IMR-90 (cell line): ENCODE results near the gene ATXN1. TPM values are rescaled to one million over a fixed set of nuclear protein-coding genes. Genes with fewer than 3 reads are reported as not detected.
A peak's percentile ranks its signal among the peaks of the same experiment; 100 is the strongest.

Experiments
- ATAC-seq: fragments of 200-7000 bp; cut with Tn5 transposase; 2 replicates; pipeline ENCODE4 v1.9.1; 2020; ENCODE audit warnings: low read depth, mild to moderate bottlenecking, moderate library complexity
- BruUV-seq: library from RNA; stranded (reverse); fragments of 400-500 nt; replicated peaks from 2 replicates; lab custom pipeline; 2021; lab: Mats Ljungman, UMichigan
- CTCF ChIA-PET: fragments of 300-600 bp; formaldehyde crosslinking; extraction: SDS; loops from one replicate; lab custom pipeline; 2021; ENCODE audit warnings: antibody characterized with exemption; lab: Yijun Ruan, JAX
- POLR2A ChIA-PET: fragments of 300-600 bp; sonication (Branson Sonifier 250); formaldehyde crosslinking; loops from one replicate; lab custom pipeline; 2022; ENCODE audit warnings: antibody characterized with exemption; ENCODE audit not compliant: unreplicated experiment; lab: Charles Lee
- DNase-seq: peaks from one replicate; pipeline ENCODE4 v3.0.0; 2013
- H2AFZ ChIP-seq: replicated peaks from 2 replicates; pipeline ENCODE3; 2013; ENCODE audit warnings: low read length, mild to moderate bottlenecking; ENCODE audit not compliant: poor library complexity
- H2AK5ac ChIP-seq: 2 replicates; pipeline ENCODE4 v1.6.1; 2013; ENCODE audit warnings: low read depth, low read length, inconsistent platforms
- H2AK9ac ChIP-seq: replicated peaks from 2 replicates; pipeline ENCODE3; 2013; ENCODE audit warnings: mild to moderate bottlenecking, low read depth, low read length, moderate library complexity; ENCODE audit not compliant: poor library complexity
- H2BK120ac ChIP-seq: 2 replicates; pipeline ENCODE4 v1.6.1; 2013; ENCODE audit warnings: low read depth, low read length, inconsistent platforms
- H2BK15ac ChIP-seq: 3 replicates; pipeline ENCODE4 v1.6.1; 2013; ENCODE audit warnings: low read depth, low read length, inconsistent platforms
- H2BK20ac ChIP-seq: 2 replicates; pipeline ENCODE4 v1.6.1; 2013; ENCODE audit warnings: low read depth, mild to moderate bottlenecking, inconsistent platforms, low read length, moderate library complexity
- H2BK5ac ChIP-seq: 2 replicates; pipeline ENCODE4 v1.6.1; 2013; ENCODE audit warnings: mild to moderate bottlenecking, low read depth, low read length, inconsistent platforms; ENCODE audit not compliant: poor library complexity, severe bottlenecking
- H3K14ac ChIP-seq: replicated peaks from 2 replicates; pipeline ENCODE4 v1.6.1; 2013; ENCODE audit warnings: low read depth, low read length, inconsistent platforms
- H3K18ac ChIP-seq: 2 replicates; pipeline ENCODE4 v1.6.1; 2013; ENCODE audit warnings: low read depth, low read length, control low read depth
- H3K23ac ChIP-seq: 2 replicates; pipeline ENCODE4 v1.6.1; 2013; ENCODE audit warnings: low read depth, low read length, inconsistent platforms
- H3K27ac ChIP-seq: 2 replicates; pipeline ENCODE4 v1.5.1; 2013; ENCODE audit warnings: mild to moderate bottlenecking, control low read depth, low read length; ENCODE audit not compliant: insufficient read depth
- H3K27me3 ChIP-seq: 2 replicates; pipeline ENCODE4 v1.6.1; 2013; ENCODE audit warnings: low read length; ENCODE audit not compliant: control insufficient read depth, insufficient read depth
- H3K36me3 ChIP-seq: 2 replicates; pipeline ENCODE4 v1.6.1; 2013; ENCODE audit warnings: low read length, mixed read lengths; ENCODE audit not compliant: control insufficient read depth, insufficient read depth
- H3K4ac ChIP-seq: 2 replicates; pipeline ENCODE4 v1.6.1; 2013; ENCODE audit warnings: low read depth, low read length, inconsistent platforms
- H3K4me1 ChIP-seq: 2 replicates; pipeline ENCODE4 v1.6.1; 2013; ENCODE audit warnings: low read length, mixed read lengths; ENCODE audit not compliant: control insufficient read depth, insufficient read depth
- H3K4me2 ChIP-seq: 2 replicates; pipeline ENCODE4 v1.6.1; 2013; ENCODE audit warnings: low read depth, mild to moderate bottlenecking, control low read depth, low read length, moderate library complexity
- H3K4me3 ChIP-seq: 2 replicates; pipeline ENCODE4 v1.5.1; 2013; ENCODE audit warnings: low read depth, mild to moderate bottlenecking, control low read depth, low read length, moderate library complexity; ENCODE audit not compliant: insufficient read depth
- H3K56ac ChIP-seq: 2 replicates; pipeline ENCODE4 v1.6.1; 2013; ENCODE audit warnings: low read length, inconsistent platforms; ENCODE audit not compliant: insufficient read depth; ENCODE audit errors: extremely low read depth
- H3K79me1 ChIP-seq, 2 experiments: 2 replicates each; pipeline ENCODE4 v1.6.1; 2013; ENCODE audit warnings: low read length in 2 of 2, inconsistent platforms in 1 of 2, low read depth in 1 of 2
- H3K9ac ChIP-seq: 2 replicates; pipeline ENCODE4 v1.6.1; 2013; ENCODE audit warnings: low read depth, low read length, control low read depth
- H3K9me1 ChIP-seq: 2 replicates; pipeline ENCODE4 v1.6.1; 2013; ENCODE audit warnings: low read length, inconsistent platforms; ENCODE audit not compliant: insufficient read depth
- H3K9me3 ChIP-seq: 2 replicates; pipeline ENCODE4 v1.6.1; 2013; ENCODE audit warnings: low read length; ENCODE audit not compliant: control insufficient read depth, insufficient read depth
- H4K20me1 ChIP-seq: 2 replicates; pipeline ENCODE4 v1.6.1; 2013; ENCODE audit warnings: low read length, inconsistent platforms; ENCODE audit not compliant: insufficient read depth
- H4K5ac ChIP-seq: 2 replicates; pipeline ENCODE4 v1.6.1; 2013; ENCODE audit warnings: mild to moderate bottlenecking, low read depth, low read length, control low read depth
- H4K8ac ChIP-seq, 2 experiments: 2 replicates each; pipeline ENCODE4 v1.6.1; 2013; ENCODE audit warnings: low read depth in 2 of 2, low read length in 2 of 2, control low read depth in 1 of 2, inconsistent platforms in 1 of 2
- H4K91ac ChIP-seq: 2 replicates; pipeline ENCODE4 v1.6.1; 2013; ENCODE audit warnings: low read depth, low read length, inconsistent platforms; ENCODE audit not compliant: insufficient read depth
- BHLHE40 ChIP-seq: fragments of 150-350 bp; IDR thresholded peaks from 2 replicates; pipeline ENCODE4 v1.6.1; 2016; ENCODE audit warnings: mild to moderate bottlenecking, low read depth, low read length
- CEBPB ChIP-seq: IDR thresholded peaks from 2 replicates; pipeline ENCODE4 v1.6.1; 2012; ENCODE audit warnings: low read depth, low read length, improper control_type of control experiment
- CHD1 ChIP-seq: IDR thresholded peaks from 2 replicates; pipeline ENCODE4 v1.6.1; 2012; ENCODE audit warnings: low read depth, low read length, improper control_type of control experiment
- ELK1 ChIP-seq: fragments of 150-350 bp; IDR thresholded peaks from 2 replicates; pipeline ENCODE4 v1.6.1; 2016; ENCODE audit warnings: low read depth, mild to moderate bottlenecking, low read length, moderate library complexity, borderline replicate concordance
- FOS ChIP-seq: fragments of 150-350 bp; IDR thresholded peaks from 2 replicates; pipeline ENCODE4 v1.6.1; 2016; ENCODE audit warnings: low read depth, low read length
- MAFK ChIP-seq: IDR thresholded peaks from 2 replicates; pipeline ENCODE4 v1.6.1; 2012; ENCODE audit warnings: low read depth, low read length, improper control_type of control experiment
- MAZ ChIP-seq: IDR thresholded peaks from 2 replicates; pipeline ENCODE4 v1.6.1; 2012; ENCODE audit warnings: low read depth, mild to moderate bottlenecking, low read length, improper control_type of control experiment, moderate library complexity, borderline replicate concordance
- MXI1 ChIP-seq: IDR thresholded peaks from 2 replicates; pipeline ENCODE4 v1.6.1; 2012; ENCODE audit warnings: low read depth, mild to moderate bottlenecking, low read length, moderate library complexity, borderline replicate concordance
- NFE2L2 ChIP-seq: fragments of 150-350 bp; IDR thresholded peaks from 2 replicates; pipeline ENCODE4 v1.6.1; 2016; ENCODE audit warnings: low read depth, mild to moderate bottlenecking, low read length
- POLR2A ChIP-seq: IDR thresholded peaks from 2 replicates; pipeline ENCODE4 v1.6.1; 2012; ENCODE audit warnings: mild to moderate bottlenecking, low read depth, low read length
- RAD21 ChIP-seq: IDR thresholded peaks from 2 replicates; pipeline ENCODE4 v1.6.1; 2012; ENCODE audit warnings: low read length, improper control_type of control experiment
- RCOR1 ChIP-seq: IDR thresholded peaks from 2 replicates; pipeline ENCODE4 v1.6.1; 2012; ENCODE audit warnings: mild to moderate bottlenecking, low read length, improper control_type of control experiment; ENCODE audit not compliant: insufficient replicate concordance
- RFX5 ChIP-seq: IDR thresholded peaks from 2 replicates; pipeline ENCODE4 v1.8.0; 2012; ENCODE audit warnings: low read depth, mild to moderate bottlenecking, low read length, moderate library complexity
- SMC3 ChIP-seq: fragments of 150-350 bp; IDR thresholded peaks from 2 replicates; pipeline ENCODE4 v1.6.1; 2016; ENCODE audit warnings: low read depth, mild to moderate bottlenecking, antibody characterized with exemption, low read length, moderate library complexity
- USF2 ChIP-seq: fragments of 150-350 bp; IDR thresholded peaks from 2 replicates; pipeline ENCODE4 v1.6.1; 2017; ENCODE audit warnings: mild to moderate bottlenecking, antibody characterized with exemption, low read length, low read depth
- WGBS, 2 experiments: methylation state at CpG; one replicate each; pipeline versions ENCODE4 v1.1.5 to v1.1.7; 2013; ENCODE audit warnings: missing lambda C conversion rate in 2 of 2; ENCODE audit not compliant: insufficient read length in 1 of 2; ENCODE audit errors: extremely low coverage in 2 of 2; 5-methylcytosine and 5-hydroxymethylcytosine counted together
- dilution Hi-C: fragments of 300-500 bp; cut with HindIII; formaldehyde crosslinking; loops from one replicate; pipeline ENCODE4 v1.14.3; 2018; ENCODE audit warnings: low sequenced_read_pairs; ENCODE audit not compliant: unreplicated experiment
- in situ Hi-C: fragments of 300-500 bp; cut with MboI; formaldehyde crosslinking; loops from 3 replicates; pipeline ENCODE4 v1.14.3; 2019; ENCODE audit warnings: low sequenced_read_pairs, inconsistent platforms, mixed read lengths
- intact Hi-C: fragments of 100-400 bp; cut with micrococcal nuclease; formaldehyde crosslinking; loops from 2 replicates; pipeline ENCODE4 v1.10.0; 2022
- polyA plus RNA-seq, 3 experiments: library from polyadenylated mRNA; depleted of rRNA; stranded (reverse); fragments of >200 nt; gene quantifications; 2 replicates each; pipeline ENCODE4 v1.2.3, GENCODE V29; 2012; ENCODE audit warnings: low replicate concordance in 1 of 3
- total RNA-seq: library from RNA; depleted of rRNA; stranded (reverse); fragments of >200 nt; gene quantifications from 2 replicates; pipeline ENCODE4 v1.2.3, GENCODE V29; 2012
- TF ChIP-seq, protein P1 (sequence below): conservative IDR thresholded peaks from 2 replicates; pipeline ENCODE4 v1.5.1; 2012; ENCODE audit warnings: mild to moderate bottlenecking, low read depth, low read length, improper control_type of control experiment

The ATXN1 gene
- total and polyA plus RNA-seq, 2 of the 4 experiments (the other 2 are of a cell fraction), result 7.3 to 11.1 TPM

- no CpG with 5 or more reads among the region's 1 CpG for WGBS, 2 experiments
- no peak for ATAC-seq
- Histone ChIP-seq H3K23ac (no peak overlapping the region), H2AK9ac (no peak overlapping the region), H2BK5ac (no peak overlapping the region), H2AFZ (no peak overlapping the region), H3K56ac (no peak overlapping the region), H3K18ac (no peak overlapping the region), H3K79me1 (peaks cover 20 to 36% of the 10 kb centered on the region in 2 experiments), H4K5ac (no peak overlapping the region), H3K36me3 (peaks cover 13% of the 10 kb centered on the region), H3K27ac (no peak overlapping the region), H3K27me3 (no peaks in the 10 kb centered on the region), H4K8ac (no peak overlapping the region), H3K9ac (no peak overlapping the region), H2BK20ac (no peak overlapping the region), H3K14ac (peak overlapping the region; percentile 21; the same call in 1 of the 2 replicates), H4K20me1 (peaks cover 14% of the 10 kb centered on the region), H3K9me1 (peaks cover 20% of the 10 kb centered on the region), H3K4me2 (no peak overlapping the region), H3K4me1 (peaks cover 13% of the 10 kb centered on the region), H3K4me3 (no peak overlapping the region), H2AK5ac (no peak overlapping the region), H2BK15ac (no peak overlapping the region), H3K9me3 (no peaks in the 10 kb centered on the region), H4K91ac (no peak overlapping the region), H2BK120ac (0 out of 2 replicates have a peak overlapping the region, but pooled peaks have one; percentile 14), H3K4ac (no peak overlapping the region)
- CTCF ChIA-PET, result interaction anchor here (0.7 kb wide), 1 partner anchor 9 kb away, joined by 4 read pairs; no protein-coding TSS in a partner anchor
- TF ChIP-seq RCOR1 (no peak), ELK1 (no peak), RAD21 (no peak), MAZ (no peak), MXI1 (no peak), FOS (no peak), BHLHE40 (no peak), RFX5 (no peak), NFE2L2 (no peak), CHD1 (no peak), CEBPB (no peak), USF2 (no peak), SMC3 (no peak), POLR2A (no peak), MAFK (no peak)
- TF ChIP-seq, protein P1, sequence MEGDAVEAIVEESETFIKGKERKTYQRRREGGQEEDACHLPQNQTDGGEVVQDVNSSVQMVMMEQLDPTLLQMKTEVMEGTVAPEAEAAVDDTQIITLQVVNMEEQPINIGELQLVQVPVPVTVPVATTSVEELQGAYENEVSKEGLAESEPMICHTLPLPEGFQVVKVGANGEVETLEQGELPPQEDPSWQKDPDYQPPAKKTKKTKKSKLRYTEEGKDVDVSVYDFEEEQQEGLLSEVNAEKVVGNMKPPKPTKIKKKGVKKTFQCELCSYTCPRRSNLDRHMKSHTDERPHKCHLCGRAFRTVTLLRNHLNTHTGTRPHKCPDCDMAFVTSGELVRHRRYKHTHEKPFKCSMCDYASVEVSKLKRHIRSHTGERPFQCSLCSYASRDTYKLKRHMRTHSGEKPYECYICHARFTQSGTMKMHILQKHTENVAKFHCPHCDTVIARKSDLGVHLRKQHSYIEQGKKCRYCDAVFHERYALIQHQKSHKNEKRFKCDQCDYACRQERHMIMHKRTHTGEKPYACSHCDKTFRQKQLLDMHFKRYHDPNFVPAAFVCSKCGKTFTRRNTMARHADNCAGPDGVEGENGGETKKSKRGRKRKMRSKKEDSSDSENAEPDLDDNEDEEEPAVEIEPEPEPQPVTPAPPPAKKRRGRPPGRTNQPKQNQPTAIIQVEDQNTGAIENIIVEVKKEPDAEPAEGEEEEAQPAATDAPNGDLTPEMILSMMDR, result no peak
- dilution Hi-C loops, result no loop called here
- no TSS peak for BruUV-seq
- intact Hi-C loops, result no loop called here
- in situ Hi-C loops, result no loop called here
- no peak for DNase-seq
- POLR2A ChIA-PET, result no interaction called here
These were observed 127.3 kb downstream of the ATXN1 start for GRCh38 chr6:16633961-16634360.
